Endothelial cell of umbilical vein (primary cell): ENCODE data around the gene MAST4. TPM values are rescaled to one million over a fixed set of nuclear protein-coding genes. Genes with fewer than 3 reads are reported as not detected.

ENCODE experiments used
- BruUV-seq: library from RNA; stranded (reverse); fragments of 400-500 nt; replicated peaks from 2 replicates; lab custom pipeline; 2021; lab: Mats Ljungman, UMichigan
- CTCF ChIA-PET: fragments of 300-600, 350-600 bp; sonication (Branson Sonifier 250); formaldehyde crosslinking; loops from one replicate; lab custom pipeline; 2021; ENCODE audit warnings: antibody characterized with exemption, inconsistent platforms; lab: Charles Lee
- POLR2A ChIA-PET: fragments of 300-600, 350-600 bp; sonication (Branson Sonifier 250); formaldehyde crosslinking; loops from one replicate; lab custom pipeline; 2021; ENCODE audit warnings: antibody characterized with exemption, inconsistent platforms; lab: Charles Lee
- DNase-seq: peaks from one replicate; pipeline ENCODE4 v3.0.0-alpha.2; 2011; ENCODE audit warnings: low read depth, low spot score
- FAIRE-seq: peaks from 2 replicates; lab custom pipeline; 2011; peaks lifted over from hg19 to GRCh38; lab: Jason Lieb, UNC
- H2AFZ ChIP-seq: 2 replicates; pipeline ENCODE4 v1.6.0; 2012; ENCODE audit warnings: low read depth, low read length, control low read depth, inconsistent platforms
- H3K27ac ChIP-seq: 2 replicates; pipeline ENCODE4 v1.5.1; 2011; ENCODE audit warnings: low read depth, mild to moderate bottlenecking, control low read depth, low read length, moderate library complexity; ENCODE audit not compliant: insufficient read depth
- H3K27me3 ChIP-seq, 2 experiments: 2 replicates each; pipeline versions ENCODE4 v1.6.0 to v1.6.1; 2011; ENCODE audit warnings: low read length in 2 of 2, mixed read lengths in 1 of 2; ENCODE audit not compliant: control insufficient read depth in 2 of 2, insufficient read depth in 2 of 2
- H3K36me3 ChIP-seq, 2 experiments: 2 replicates in 1 of 2; 3 replicates in 1 of 2; pipeline ENCODE4 v1.5.1; 2011; ENCODE audit warnings: low read length in 2 of 2, mild to moderate bottlenecking in 1 of 2, moderate library complexity in 1 of 2; ENCODE audit not compliant: control insufficient read depth in 2 of 2, insufficient read depth in 2 of 2; ENCODE audit errors: extremely low read depth in 1 of 2
- H3K4me1 ChIP-seq: 3 replicates; pipeline ENCODE4 v1.5.1; 2011; ENCODE audit warnings: mild to moderate bottlenecking, low read length; ENCODE audit not compliant: control insufficient read depth, insufficient read depth; ENCODE audit errors: extremely low read depth
- H3K4me2 ChIP-seq: 2 replicates; pipeline ENCODE4 v1.6.1; 2011; ENCODE audit warnings: low read length, control low read depth, mixed read lengths; ENCODE audit not compliant: insufficient read depth
- H3K4me3 ChIP-seq, 3 experiments: fragments of 200-600 bp in 1 of 3; sonication (generic), shearing (Covaris generic) in 1 of 3; replicated peaks in 1 of 3; 2 replicates each; pipeline ENCODE4 v1.5.1; 2011 to 2016; ENCODE audit warnings: control low read depth in 3 of 3, low read length in 3 of 3, mild to moderate bottlenecking in 2 of 3, inconsistent platforms in 1 of 3, low read depth in 1 of 3, moderate library complexity in 1 of 3; ENCODE audit not compliant: insufficient read depth in 1 of 3
- H3K79me2 ChIP-seq: 2 replicates; pipeline ENCODE4 v1.6.0; 2012; ENCODE audit warnings: low read length, inconsistent platforms; ENCODE audit not compliant: control insufficient read depth, insufficient read depth
- H3K9ac ChIP-seq: replicated peaks from 2 replicates; pipeline ENCODE3; 2011; ENCODE audit warnings: low read length, control low read depth; ENCODE audit not compliant: insufficient read depth; ENCODE audit errors: extremely low read depth
- H3K9me1 ChIP-seq: replicated peaks from 3 replicates; pipeline ENCODE4 v1.6.0; 2011; ENCODE audit warnings: mild to moderate bottlenecking, low read length; ENCODE audit not compliant: control insufficient read depth, insufficient read depth; ENCODE audit errors: extremely low read depth
- H3K9me3 ChIP-seq: replicated peaks from 2 replicates; pipeline ENCODE4 v1.5.1; 2012; ENCODE audit warnings: low read length, inconsistent platforms; ENCODE audit not compliant: control insufficient read depth, insufficient read depth
- H4K20me1 ChIP-seq: replicated peaks from 2 replicates; pipeline ENCODE3; 2011; ENCODE audit warnings: mild to moderate bottlenecking, low read length; ENCODE audit not compliant: control insufficient read depth, insufficient read depth; ENCODE audit errors: extremely low read depth
- EZH2 ChIP-seq: IDR thresholded peaks from 2 replicates; pipeline ENCODE4 v1.6.1; 2012; ENCODE audit warnings: borderline replicate concordance, low read depth, mild to moderate bottlenecking, moderate library complexity, low read length, inconsistent platforms; ENCODE audit not compliant: severe bottlenecking
- FOS ChIP-seq: IDR thresholded peaks from 2 replicates; pipeline ENCODE4 v1.6.1; 2011; ENCODE audit warnings: mild to moderate bottlenecking, low read length, moderate library complexity, borderline replicate concordance; ENCODE audit not compliant: insufficient read depth
- GATA2 ChIP-seq: IDR thresholded peaks from 2 replicates; pipeline ENCODE4 v1.7.0; 2011; ENCODE audit warnings: low read depth, mild to moderate bottlenecking, moderate library complexity, mixed read lengths, low read length; ENCODE audit not compliant: insufficient read length, insufficient read depth
- JUN ChIP-seq: IDR thresholded peaks from 2 replicates; pipeline ENCODE4 v1.6.1; 2011; ENCODE audit warnings: borderline replicate concordance, low read depth; ENCODE audit not compliant: insufficient read length, insufficient read depth
- MYC ChIP-seq: IDR thresholded peaks from one replicate; pipeline ENCODE4 v1.6.1; 2011; ENCODE audit warnings: mild to moderate bottlenecking, low read depth, low read length
- POLR2A ChIP-seq: IDR thresholded peaks from 2 replicates; pipeline ENCODE4 v1.6.1; 2012; ENCODE audit warnings: low read depth, mild to moderate bottlenecking, control low read depth, low read length
- POLR2AphosphoS5 ChIP-seq: IDR thresholded peaks from 2 replicates; pipeline ENCODE4 v1.6.1; 2012; ENCODE audit warnings: low read depth, mild to moderate bottlenecking, control low read depth, low read length, moderate library complexity; ENCODE audit not compliant: insufficient read depth
- dilution Hi-C: fragments of 300-500 bp; cut with MboI; formaldehyde crosslinking; loops from one replicate; pipeline ENCODE4 v1.15.0; 2019; ENCODE audit warnings: low sequenced_read_pairs; ENCODE audit not compliant: extremely low pct_ligation_motif_present
- intact Hi-C: fragments of 100-400 bp; cut with micrococcal nuclease; formaldehyde crosslinking; loops from one replicate; pipeline ENCODE4 v1.10.0; 2022
- polyA plus RNA-seq, 4 experiments: library from polyadenylated mRNA; depleted of rRNA in 3 of 4; stranded (reverse) in 3 of 4; unstranded in 1 of 4; fragments of >200 nt; gene quantifications; 2 replicates each; pipeline versions ENCODE4 v1.2.1 to v1.2.3, GENCODE V29; 2011 to 2012; ENCODE audit warnings: missing spikeins in 1 of 4
- total RNA-seq: library from RNA; stranded (reverse); gene quantifications from 2 replicates; pipeline ENCODE4 v1.2.3, GENCODE V29; 2021
- TF ChIP-seq, protein P1 (sequence below), 2 donors: IDR thresholded peaks; 1 replicate in 1 of 2; 2 replicates in 1 of 2; pipeline ENCODE4 v1.5.1; 2011; ENCODE audit warnings: low read length in 2 of 2, mild to moderate bottlenecking in 2 of 2, moderate library complexity in 2 of 2, control low read depth in 1 of 2, inconsistent platforms in 1 of 2, low read depth in 1 of 2; ENCODE audit not compliant: insufficient read depth in 1 of 2; ENCODE audit errors: extremely low read depth in 1 of 2
- TF ChIP-seq, protein P2 (sequence below): IDR thresholded peaks from 2 replicates; pipeline ENCODE4 v1.6.1; 2011; ENCODE audit not compliant: insufficient read depth, insufficient read length

The MAST4 gene
- total and polyA plus RNA-seq, 2 donors (not counting 3 experiments of a cell fraction or from before 2014, with no cell fraction given) = 40.2 to 116 TPM

DNA sequence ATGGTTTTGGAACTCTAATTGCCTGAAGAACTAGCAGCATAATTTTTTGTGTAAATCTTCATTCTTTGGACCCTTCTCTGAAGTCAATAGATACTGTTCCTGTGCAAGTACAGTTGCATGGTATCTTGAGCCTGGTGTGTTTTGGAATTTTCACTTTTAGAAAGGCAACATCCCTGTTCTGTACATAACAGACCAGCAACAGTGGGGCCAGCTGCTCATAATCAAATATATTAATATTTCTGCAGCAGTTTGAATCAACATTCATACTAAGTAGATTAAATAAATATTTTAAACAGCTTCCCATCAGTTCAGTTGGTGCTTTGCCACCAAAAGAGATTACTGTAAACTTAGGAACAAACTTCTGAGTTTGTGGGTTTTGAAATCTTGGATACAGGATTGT, 502.5 kb downstream of the MAST4 start:
- Histone ChIP-seq H3K9ac (no peak overlapping the region), H3K4me1 (peaks cover 17% of the 10 kb centered on the region), H3K9me1 (no peaks in the 10 kb centered on the region), H3K4me2 (no peak overlapping the region), H4K20me1 (no peaks in the 10 kb centered on the region), H3K36me3 (peaks cover 17 to 19% of the 10 kb centered on the region in 2 experiments), H2AFZ (no peak overlapping the region), H3K79me2 (no peaks in the 10 kb centered on the region), H3K27me3 (no peaks in the 10 kb centered on the region), H3K9me3 (no peaks in the 10 kb centered on the region), H3K4me3 (no peak overlapping the region), H3K27ac (no peak overlapping the region)
- ChIA-PET CTCF (interaction anchor here (1.0 kb wide), 1 partner anchor 94 kb away, joined by 3 read pairs; no protein-coding TSS in a partner anchor), POLR2A (no interaction called here)
- intact Hi-C loops = loop anchor here (5.0 kb wide), 1 partner anchor 291 kb away; no protein-coding TSS in a partner anchor
- no TSS peak for BruUV-seq
- FAIRE-seq (no peak), DNase-seq (no peak)
- dilution Hi-C loops = no loop called here
- TF ChIP-seq POLR2A (no peak), MYC (no peak), FOS (no peak), JUN (no peak), EZH2 (no peak), POLR2AphosphoS5 (no peak), GATA2 (no peak)
- TF ChIP-seq, protein P1, sequence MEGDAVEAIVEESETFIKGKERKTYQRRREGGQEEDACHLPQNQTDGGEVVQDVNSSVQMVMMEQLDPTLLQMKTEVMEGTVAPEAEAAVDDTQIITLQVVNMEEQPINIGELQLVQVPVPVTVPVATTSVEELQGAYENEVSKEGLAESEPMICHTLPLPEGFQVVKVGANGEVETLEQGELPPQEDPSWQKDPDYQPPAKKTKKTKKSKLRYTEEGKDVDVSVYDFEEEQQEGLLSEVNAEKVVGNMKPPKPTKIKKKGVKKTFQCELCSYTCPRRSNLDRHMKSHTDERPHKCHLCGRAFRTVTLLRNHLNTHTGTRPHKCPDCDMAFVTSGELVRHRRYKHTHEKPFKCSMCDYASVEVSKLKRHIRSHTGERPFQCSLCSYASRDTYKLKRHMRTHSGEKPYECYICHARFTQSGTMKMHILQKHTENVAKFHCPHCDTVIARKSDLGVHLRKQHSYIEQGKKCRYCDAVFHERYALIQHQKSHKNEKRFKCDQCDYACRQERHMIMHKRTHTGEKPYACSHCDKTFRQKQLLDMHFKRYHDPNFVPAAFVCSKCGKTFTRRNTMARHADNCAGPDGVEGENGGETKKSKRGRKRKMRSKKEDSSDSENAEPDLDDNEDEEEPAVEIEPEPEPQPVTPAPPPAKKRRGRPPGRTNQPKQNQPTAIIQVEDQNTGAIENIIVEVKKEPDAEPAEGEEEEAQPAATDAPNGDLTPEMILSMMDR (IDR thresholded peaks at IDR 0.05; ENCODE audit: extremely low read depth in 1 of 2, insufficient read depth in 1 of 2, low read depth in 1 of 2, low read length in 2 of 2) = no peak
- TF ChIP-seq, protein P2, sequence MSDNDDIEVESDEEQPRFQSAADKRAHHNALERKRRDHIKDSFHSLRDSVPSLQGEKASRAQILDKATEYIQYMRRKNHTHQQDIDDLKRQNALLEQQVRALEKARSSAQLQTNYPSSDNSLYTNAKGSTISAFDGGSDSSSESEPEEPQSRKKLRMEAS = no peak
